Measurements from ENCODE around the gene ZNF358. TPM values are rescaled to one million over a fixed set of nuclear protein-coding genes. Genes with fewer than 3 reads are reported as not detected.
"Not testable (repeated sequence)": the region's sequence is repeated elsewhere in the genome, so short reads cannot be mapped to it uniquely, and the experiment has no call there.

The ZNF358 gene
- total and polyA plus RNA-seq, 10 of the 15 experiments (the other 5 are each of a cell fraction or from before 2014, with no cell fraction given), result 0.09 to 6.3 (median 1.9) TPM; not detected in 1

- SMC1A ChIA-PET (ENCODE audit: uncharacterized antibody, unreplicated experiment); DNase-seq (ENCODE audit: low read depth, low spot score); H3K36me3 ChIP-seq (ENCODE audit: control insufficient read depth in 2 of 2, insufficient read depth in 2 of 2, low read length in 1 of 2); H3K4me1 ChIP-seq (ENCODE audit: control insufficient read depth, insufficient read depth, low read length); H4K20me1 ChIP-seq (ENCODE audit: control insufficient read depth, insufficient read depth); H3K27me3 ChIP-seq (replicated peaks in 1 of 2; ENCODE audit: control insufficient read depth in 2 of 2, insufficient read depth in 2 of 2, low read length in 1 of 2); intact Hi-C loops (cut with micrococcal nuclease; ENCODE audit: unreplicated experiment); H3K9me3 ChIP-seq (replicated peaks; ENCODE audit: control insufficient read depth, insufficient read depth, low read length); H3K4me3 ChIP-seq; H3K9ac ChIP-seq (ENCODE audit: control insufficient read depth, insufficient read depth, low read length); H3K4me2 ChIP-seq (ENCODE audit: control insufficient read depth, insufficient read depth); H2AFZ ChIP-seq (ENCODE audit: control insufficient read depth, low read depth, low read length); BruUV-seq (replicated peaks); H3K79me2 ChIP-seq (ENCODE audit: control insufficient read depth, insufficient read depth, low read length); ATAC-seq; in situ Hi-C loops (cut with MboI); RAD21 ChIA-PET (ENCODE audit: unreplicated experiment); H3K27ac ChIP-seq (ENCODE audit: control insufficient read depth, insufficient read depth); FAIRE-seq: not testable (repeated sequence)
- WGBS (ENCODE audit: insufficient coverage, insufficient replicate concordance, low lambda C conversion rate, missing lambda C conversion rate), result 98% methylated on average over 5 of the region's 5 CpGs
- TF ChIP-seq, protein P1, sequence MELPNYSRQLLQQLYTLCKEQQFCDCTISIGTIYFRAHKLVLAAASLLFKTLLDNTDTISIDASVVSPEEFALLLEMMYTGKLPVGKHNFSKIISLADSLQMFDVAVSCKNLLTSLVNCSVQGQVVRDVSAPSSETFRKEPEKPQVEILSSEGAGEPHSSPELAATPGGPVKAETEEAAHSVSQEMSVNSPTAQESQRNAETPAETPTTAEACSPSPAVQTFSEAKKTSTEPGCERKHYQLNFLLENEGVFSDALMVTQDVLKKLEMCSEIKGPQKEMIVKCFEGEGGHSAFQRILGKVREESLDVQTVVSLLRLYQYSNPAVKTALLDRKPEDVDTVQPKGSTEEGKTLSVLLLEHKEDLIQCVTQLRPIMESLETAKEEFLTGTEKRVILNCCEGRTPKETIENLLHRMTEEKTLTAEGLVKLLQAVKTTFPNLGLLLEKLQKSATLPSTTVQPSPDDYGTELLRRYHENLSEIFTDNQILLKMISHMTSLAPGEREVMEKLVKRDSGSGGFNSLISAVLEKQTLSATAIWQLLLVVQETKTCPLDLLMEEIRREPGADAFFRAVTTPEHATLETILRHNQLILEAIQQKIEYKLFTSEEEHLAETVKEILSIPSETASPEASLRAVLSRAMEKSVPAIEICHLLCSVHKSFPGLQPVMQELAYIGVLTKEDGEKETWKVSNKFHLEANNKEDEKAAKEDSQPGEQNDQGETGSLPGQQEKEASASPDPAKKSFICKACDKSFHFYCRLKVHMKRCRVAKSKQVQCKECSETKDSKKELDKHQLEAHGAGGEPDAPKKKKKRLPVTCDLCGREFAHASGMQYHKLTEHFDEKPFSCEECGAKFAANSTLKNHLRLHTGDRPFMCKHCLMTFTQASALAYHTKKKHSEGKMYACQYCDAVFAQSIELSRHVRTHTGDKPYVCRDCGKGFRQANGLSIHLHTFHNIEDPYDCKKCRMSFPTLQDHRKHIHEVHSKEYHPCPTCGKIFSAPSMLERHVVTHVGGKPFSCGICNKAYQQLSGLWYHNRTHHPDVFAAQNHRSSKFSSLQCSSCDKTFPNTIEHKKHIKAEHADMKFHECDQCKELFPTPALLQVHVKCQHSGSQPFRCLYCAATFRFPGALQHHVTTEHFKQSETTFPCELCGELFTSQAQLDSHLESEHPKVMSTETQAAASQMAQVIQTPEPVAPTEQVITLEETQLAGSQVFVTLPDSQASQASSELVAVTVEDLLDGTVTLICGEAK (IDR thresholded peaks at IDR 0.05; ENCODE audit: borderline replicate concordance), result peak; percentile 73
- POLR2A ChIA-PET, result interaction anchor here (0.6 kb wide), 1 partner anchor 166 kb away, joined by 5 read pairs; no protein-coding TSS in a partner anchor
- CTCF ChIA-PET, result interaction anchor here (0.5 kb wide), 1 partner anchor 185 kb away, joined by 4 read pairs; no protein-coding TSS in a partner anchor
Observed at GRCh38 chr19:7538990-7539389, 23.1 kb downstream of the ZNF358 start.

- 95% methylated on average over 25 of the region's 28 CpGs for WGBS (ENCODE audit: insufficient coverage, insufficient replicate concordance, low lambda C conversion rate, missing lambda C conversion rate)
- Histone ChIP-seq H3K9me3 (replicated peaks; ENCODE audit: control insufficient read depth, insufficient read depth, low read length) (no peaks in the 10 kb centered on the region), H3K4me3 (no peak overlapping the region), H3K4me1 (ENCODE audit: control insufficient read depth, insufficient read depth, low read length) (peaks cover 6% of the 10 kb centered on the region), H4K20me1 (ENCODE audit: control insufficient read depth, insufficient read depth) (no peaks in the 10 kb centered on the region), H3K4me2 (ENCODE audit: control insufficient read depth, insufficient read depth) (no peak overlapping the region), H3K79me2 (ENCODE audit: control insufficient read depth, insufficient read depth, low read length) (peaks cover 10% of the 10 kb centered on the region), H3K27ac (ENCODE audit: control insufficient read depth, insufficient read depth) (no peak overlapping the region), H3K27me3 (replicated peaks in 1 of 2; ENCODE audit: control insufficient read depth in 2 of 2, insufficient read depth in 2 of 2, low read length in 1 of 2) (no peaks in the 10 kb centered on the region), H3K9ac (ENCODE audit: control insufficient read depth, insufficient read depth, low read length) (no peak overlapping the region), H2AFZ (ENCODE audit: control insufficient read depth, low read depth, low read length) (no peak overlapping the region), H3K36me3 (ENCODE audit: control insufficient read depth in 2 of 2, insufficient read depth in 2 of 2, low read length in 1 of 2) (peaks cover 0 to 9% of the 10 kb centered on the region in 2 experiments; a peak in 3 of 4 replicates)
- SMC1A ChIA-PET (ENCODE audit: uncharacterized antibody, unreplicated experiment), result no interaction called here
- DNase-seq (ENCODE audit: low read depth, low spot score), result no peak
- POLR2A ChIA-PET, result no interaction called here
- CTCF ChIA-PET, result no interaction called here
- FAIRE-seq, result no peak
- no TSS peak for BruUV-seq (replicated peaks)
- ATAC-seq, result no peak
- RAD21 ChIA-PET (ENCODE audit: unreplicated experiment), result no interaction called here
- in situ Hi-C loops (cut with MboI) (no loop called here), intact Hi-C loops (cut with micrococcal nuclease; ENCODE audit: unreplicated experiment) (no loop called here)
- TF ChIP-seq FOS (IDR thresholded peaks at IDR 0.05; ENCODE audit: borderline replicate concordance, extremely low read depth, insufficient read length) (no peak), ZNF622 (IDR thresholded peaks at IDR 0.05) (no peak), PAX8 (IDR thresholded peaks at IDR 0.05) (no peak), KLF5 (IDR thresholded peaks at IDR 0.05; ENCODE audit: partially characterized antibody) (no peak), POLR2A (IDR thresholded peaks at IDR 0.05; ENCODE audit: low read depth, low read length) (no peak), SPI1 (IDR thresholded peaks at IDR 0.05; ENCODE audit: borderline replicate concordance, insufficient read depth, low read depth, low read length) (no peak), MLLT1 (IDR thresholded peaks at IDR 0.05) (no peak), ZSCAN29 (IDR thresholded peaks at IDR 0.05) (no peak), MYC (IDR thresholded peaks at IDR 0.05; ENCODE audit: insufficient read depth, insufficient read length, insufficient replicate concordance, low read length, severe bottlenecking) (no peak)
Observed at GRCh38 chr19:7539827-7540425, 24.0 kb downstream of the ZNF358 start.

Data from GM12878 (cell line).